PFSK-1 (cell line): ENCODE data around the gene TAF4B.

Experiments used
- FOXP2 ChIP-seq: optimal IDR thresholded peaks from 2 replicates; pipeline ENCODE3; 2011; ENCODE audit warnings: borderline replicate concordance, control low read depth, inconsistent platforms; ENCODE audit not compliant: insufficient read depth; ENCODE audit errors: extremely low read length, extremely low read depth
- POLR2AphosphoS5 ChIP-seq: IDR thresholded peaks from 2 replicates; pipeline ENCODE4 v1.6.1; 2012; ENCODE audit warnings: low read depth, mild to moderate bottlenecking, control low read depth, low read length, moderate library complexity
- REST ChIP-seq, 2 experiments: IDR thresholded peaks; 2 replicates each; pipeline versions ENCODE4 v1.6.1 to v1.8.0; 2011 to 2012; ENCODE audit warnings: low read depth in 2 of 2, low read length in 2 of 2, control low read depth in 1 of 2, inconsistent platforms in 1 of 2, mild to moderate bottlenecking in 1 of 2, moderate library complexity in 1 of 2; ENCODE audit not compliant: insufficient read depth in 1 of 2
- SIN3A ChIP-seq: IDR thresholded peaks from 2 replicates; pipeline ENCODE4 v1.6.1; 2012; ENCODE audit warnings: mild to moderate bottlenecking, low read length, moderate library complexity, borderline replicate concordance; ENCODE audit not compliant: insufficient read depth
- TAF1 ChIP-seq: IDR thresholded peaks from 2 replicates; pipeline ENCODE4 v1.6.1; 2012; ENCODE audit warnings: low read length, control low read depth, borderline replicate concordance; ENCODE audit not compliant: insufficient read depth

The TAF4B gene

GRCh38 chr18:26440644-26441043 lies 214.4 kb downstream of the TAF4B start:
- TF ChIP-seq TAF1: no peak
- no peak for TF ChIP-seq POLR2AphosphoS5
- TF ChIP-seq FOXP2: no peak
- TF ChIP-seq REST (IDR thresholded peaks at IDR 0.05; ENCODE audit: insufficient read depth in 1 of 2, low read depth in 2 of 2, low read length in 2 of 2): no peak
- TF ChIP-seq SIN3A: no peak
